ENCODE results near the gene LHPP. TPM values are rescaled to one million over a fixed set of nuclear protein-coding genes. Genes with fewer than 3 reads are reported as not detected.

The LHPP gene
- total RNA-seq, 1 experiment from 2014 or later = 24.7 TPM

DNA sequence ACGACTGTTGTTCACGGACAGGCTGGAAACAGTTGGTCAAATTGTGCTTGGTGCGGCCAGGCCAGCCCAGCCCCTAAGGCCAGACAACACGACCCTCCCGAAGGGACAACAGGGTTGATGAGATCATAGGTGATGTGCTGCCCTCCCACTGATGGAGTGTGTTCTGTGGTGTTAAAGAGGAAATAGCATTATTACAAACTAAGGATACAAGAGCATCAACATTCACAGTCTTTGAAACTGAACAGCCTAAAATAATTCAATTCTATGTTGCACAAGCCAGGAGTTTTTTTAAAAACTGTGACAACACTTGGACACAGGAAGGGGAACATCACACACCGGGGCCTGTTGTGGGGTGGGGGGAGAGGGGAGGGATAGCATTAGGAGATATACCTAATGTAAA lies 194.9 kb downstream of the LHPP start:
- no TSS peak for BruUV-seq (replicated peaks)
- CTCF ChIA-PET = no interaction called here
- intact Hi-C loops (cut with micrococcal nuclease; ENCODE audit: unreplicated experiment) = no loop called here

DNA sequence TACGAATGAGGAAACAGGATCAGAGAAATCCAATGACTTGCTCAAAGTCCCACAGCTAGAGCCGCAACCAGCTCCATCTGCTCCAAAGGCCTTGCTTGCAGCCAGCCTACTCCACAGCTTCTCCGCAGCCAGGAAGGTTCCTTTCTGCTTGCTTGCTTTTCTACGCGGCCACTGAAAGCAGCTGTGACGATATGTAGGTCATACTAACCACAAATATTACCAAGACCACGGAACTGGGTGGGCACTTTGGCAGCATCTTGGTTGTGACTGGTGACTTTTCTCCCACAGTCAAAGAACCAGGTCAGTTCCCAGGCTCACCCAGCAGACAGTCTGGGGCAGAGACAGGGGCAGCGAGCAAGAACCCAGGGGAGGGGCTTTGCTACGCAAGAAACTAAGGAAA lies 196.2 kb downstream of the LHPP start:
- TF ChIP-seq, protein P1, sequence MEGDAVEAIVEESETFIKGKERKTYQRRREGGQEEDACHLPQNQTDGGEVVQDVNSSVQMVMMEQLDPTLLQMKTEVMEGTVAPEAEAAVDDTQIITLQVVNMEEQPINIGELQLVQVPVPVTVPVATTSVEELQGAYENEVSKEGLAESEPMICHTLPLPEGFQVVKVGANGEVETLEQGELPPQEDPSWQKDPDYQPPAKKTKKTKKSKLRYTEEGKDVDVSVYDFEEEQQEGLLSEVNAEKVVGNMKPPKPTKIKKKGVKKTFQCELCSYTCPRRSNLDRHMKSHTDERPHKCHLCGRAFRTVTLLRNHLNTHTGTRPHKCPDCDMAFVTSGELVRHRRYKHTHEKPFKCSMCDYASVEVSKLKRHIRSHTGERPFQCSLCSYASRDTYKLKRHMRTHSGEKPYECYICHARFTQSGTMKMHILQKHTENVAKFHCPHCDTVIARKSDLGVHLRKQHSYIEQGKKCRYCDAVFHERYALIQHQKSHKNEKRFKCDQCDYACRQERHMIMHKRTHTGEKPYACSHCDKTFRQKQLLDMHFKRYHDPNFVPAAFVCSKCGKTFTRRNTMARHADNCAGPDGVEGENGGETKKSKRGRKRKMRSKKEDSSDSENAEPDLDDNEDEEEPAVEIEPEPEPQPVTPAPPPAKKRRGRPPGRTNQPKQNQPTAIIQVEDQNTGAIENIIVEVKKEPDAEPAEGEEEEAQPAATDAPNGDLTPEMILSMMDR (conservative IDR thresholded peaks at IDR 0.05) = no peak
- no peak for TF ChIP-seq EZH2 (IDR thresholded peaks at IDR 0.05; ENCODE audit: low read depth)
- Histone ChIP-seq H4K20me1 (ENCODE audit: insufficient read depth) (no peaks in the 10 kb centered on the region), H3K36me3 (ENCODE audit: low read depth) (no peaks in the 10 kb centered on the region), H3K79me2 (ENCODE audit: low read depth) (no peaks in the 10 kb centered on the region), H3K4me2 (no peak overlapping the region), H3K9me2 (ENCODE audit: insufficient read depth) (no peaks in the 10 kb centered on the region), H3F3A (ENCODE audit: insufficient read depth, low read depth) (no peaks in the 10 kb centered on the region), H2AFZ (no peak overlapping the region), H3K27me3 (ENCODE audit: insufficient read depth, low read depth) (no peaks in the 10 kb centered on the region), H3K27ac (no peak overlapping the region), H3K9me3 (ENCODE audit: insufficient read depth, low read depth) (no peaks in the 10 kb centered on the region), H3K4me1 (replicated peaks; ENCODE audit: insufficient read depth) (no peaks in the 10 kb centered on the region), H3K4me3 (no peak overlapping the region)
- BruUV-seq (replicated peaks) = no TSS peak
- CTCF ChIA-PET = no interaction called here
- DNase-seq = no peak
- POLR2A ChIA-PET (ENCODE audit: unreplicated experiment) = no interaction called here
- intact Hi-C loops (cut with micrococcal nuclease; ENCODE audit: unreplicated experiment) = no loop called here

More for the DNA sequence above, 194.9 kb downstream of the LHPP start:
- Histone ChIP-seq H2AFZ (no peak overlapping the region), H3F3A (ENCODE audit: insufficient read depth, low read depth) (no peaks in the 10 kb centered on the region), H3K79me2 (ENCODE audit: low read depth) (no peaks in the 10 kb centered on the region), H3K27ac (no peak overlapping the region), H3K36me3 (ENCODE audit: low read depth) (no peaks in the 10 kb centered on the region), H3K4me3 (no peak overlapping the region), H3K4me2 (no peak overlapping the region), H3K4me1 (replicated peaks; ENCODE audit: insufficient read depth) (no peaks in the 10 kb centered on the region), H3K27me3 (ENCODE audit: insufficient read depth, low read depth) (no peaks in the 10 kb centered on the region), H4K20me1 (ENCODE audit: insufficient read depth) (no peaks in the 10 kb centered on the region), H3K9me2 (ENCODE audit: insufficient read depth) (no peaks in the 10 kb centered on the region), H3K9me3 (ENCODE audit: insufficient read depth, low read depth) (no peaks in the 10 kb centered on the region)
- no peak for DNase-seq
- POLR2A ChIA-PET (ENCODE audit: unreplicated experiment) = no interaction called here
- TF ChIP-seq, protein P1 (conservative IDR thresholded peaks at IDR 0.05) = no peak
- no peak for TF ChIP-seq EZH2 (IDR thresholded peaks at IDR 0.05; ENCODE audit: low read depth)

- intact Hi-C loops (cut with micrococcal nuclease; ENCODE audit: unreplicated experiment) = no loop called here
- no peak for TF ChIP-seq EZH2 (IDR thresholded peaks at IDR 0.05; ENCODE audit: low read depth)
- TF ChIP-seq, protein P1 (conservative IDR thresholded peaks at IDR 0.05) = no peak
- no peak overlapping the region for H3K4me3 ChIP-seq
- H3K27ac ChIP-seq = no peak overlapping the region
- no peak overlapping the region for H3K4me2 ChIP-seq
- no peaks in the 10 kb centered on the region for H3F3A ChIP-seq (ENCODE audit: insufficient read depth, low read depth)
- H3K4me1 ChIP-seq (replicated peaks; ENCODE audit: insufficient read depth) = no peaks in the 10 kb centered on the region
- no peaks in the 10 kb centered on the region for H3K36me3 ChIP-seq (ENCODE audit: low read depth)
- no peaks in the 10 kb centered on the region for H3K9me3 ChIP-seq (ENCODE audit: insufficient read depth, low read depth)
- no peaks in the 10 kb centered on the region for H3K27me3 ChIP-seq (ENCODE audit: insufficient read depth, low read depth)
- H3K79me2 ChIP-seq (ENCODE audit: low read depth) = no peaks in the 10 kb centered on the region
- H2AFZ ChIP-seq = no peak overlapping the region
- BruUV-seq (replicated peaks) = no TSS peak
- H4K20me1 ChIP-seq (ENCODE audit: insufficient read depth) = no peaks in the 10 kb centered on the region
- ChIA-PET CTCF (no interaction called here), POLR2A (ENCODE audit: unreplicated experiment) (no interaction called here)
- DNase-seq = no peak
- H3K9me2 ChIP-seq (ENCODE audit: insufficient read depth) = no peaks in the 10 kb centered on the region
These were observed 197.1 kb downstream of the LHPP start for GRCh38 chr10:124658591-124659242.
